Activated naive CD4-positive, alpha-beta T cell treated with anti-CD3 and anti-CD28 coated beads, Interleukin-2, amount 50 U/mL, for 72 hours (primary cell): ENCODE measurements around the gene ADAMTS10. TPM values are rescaled to one million over a fixed set of nuclear protein-coding genes. Genes with fewer than 3 reads are reported as not detected.

Experiments used
- ATAC-seq, 2 donors: fragments of 150-1000 bp; cut with Tn5 transposase; 2 replicates each; pipeline ENCODE4 v1.10.0; 2021; ENCODE audit warnings: mild to moderate bottlenecking in 2 of 2, moderate library complexity in 2 of 2
- DNase-seq, 2 donors: peaks; one replicate each; pipeline ENCODE4 v3.0.0; 2021 to 2022; ENCODE audit warnings: low spot score in 2 of 2
- H3K27ac Mint-ChIP-seq, 2 donors: one replicate each; pipeline ENCODE4 v1.8.0; 2022; ENCODE audit warnings: mild to moderate bottlenecking in 2 of 2, mixed read lengths in 2 of 2
- H3K36me3 Mint-ChIP-seq, 2 donors: one replicate each; pipeline ENCODE4 v1.8.0; 2022; ENCODE audit warnings: mixed read lengths in 2 of 2
- H3K9me3 Mint-ChIP-seq, 2 donors: one replicate each; pipeline ENCODE4 v1.8.0; 2022; ENCODE audit warnings: mixed read lengths in 2 of 2
- total RNA-seq, 2 donors: library from RNA; stranded (reverse); gene quantifications; one replicate each; pipeline ENCODE4 v1.2.3, GENCODE V29; 2022

Gene ADAMTS10
- total RNA-seq, 2 donors from 2014 or later = 5.1 to 11.3 TPM

DNA sequence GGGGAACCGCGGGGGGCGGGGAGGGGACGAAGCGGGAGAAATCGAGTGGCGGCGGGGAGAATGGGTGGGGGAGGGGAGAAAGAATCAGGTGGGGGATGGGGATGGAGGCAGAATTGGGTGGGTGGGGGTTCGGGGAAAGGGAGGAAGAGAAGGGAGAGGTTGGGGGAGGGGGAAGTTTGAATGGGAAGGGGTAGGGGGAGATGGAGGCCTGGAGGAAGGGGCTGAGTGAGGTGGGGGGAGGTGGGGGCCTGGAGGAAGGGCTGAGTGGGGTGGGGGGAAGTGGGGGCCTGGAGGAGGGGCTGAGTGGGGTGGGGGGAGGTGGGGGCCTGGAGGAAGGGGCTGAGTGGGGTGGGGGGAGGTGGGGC lies 403 bp upstream of the ADAMTS10 start:
- DNase-seq = no peak
- Mint-ChIP-seq H3K27ac (no peak overlapping the region), H3K36me3 (peaks cover 7 to 22% of the 10 kb centered on the region in 2 donors), H3K9me3 (no peaks in the 10 kb centered on the region)
- no peak for ATAC-seq

DNA sequence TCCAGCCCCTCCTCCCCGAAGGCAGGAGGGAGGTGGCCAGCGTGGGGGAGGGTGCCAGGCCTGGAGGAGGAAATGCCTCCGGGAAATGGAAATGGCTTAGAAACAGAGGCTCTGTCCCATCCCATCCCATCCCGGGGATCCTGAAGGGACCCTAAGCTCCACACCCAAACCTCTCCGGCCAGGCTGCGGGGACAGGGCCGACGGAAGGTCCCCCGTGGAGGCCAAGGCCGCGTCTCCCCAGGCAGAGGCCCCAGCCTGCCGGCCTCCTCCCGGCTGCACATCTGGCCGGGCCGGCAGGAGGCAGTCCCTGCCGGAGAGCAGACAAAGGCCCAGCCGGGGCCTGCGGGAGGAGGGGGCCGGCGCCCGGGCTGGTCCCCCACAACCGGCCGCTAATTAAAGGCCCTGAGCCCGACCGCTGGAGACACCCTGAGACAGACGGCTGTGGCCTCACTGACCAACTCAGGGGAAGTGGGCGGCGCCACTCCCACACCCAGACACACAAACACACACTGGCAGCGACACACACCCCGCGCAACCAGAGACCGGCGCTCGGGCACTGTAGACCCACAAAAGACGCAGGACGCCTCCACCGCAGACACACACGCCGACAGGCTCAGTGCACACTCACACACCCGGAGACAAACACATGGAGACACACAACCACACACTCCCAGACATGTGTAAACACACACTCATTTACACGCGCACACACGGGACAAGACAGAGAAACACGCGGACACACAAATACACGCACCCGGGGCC lies 1.1 kb downstream of the ADAMTS10 start:
- H3K9me3 Mint-ChIP-seq = no peaks in the 10 kb centered on the region
- ATAC-seq (peak; percentile 56 to 66), DNase-seq (peak in 1 of 2 donors; percentile 30)
- peaks cover 12 to 36% of the 10 kb centered on the region in 2 donors for H3K36me3 Mint-ChIP-seq
- peak overlapping the region; percentile 66 to 67 for H3K27ac Mint-ChIP-seq

DNA sequence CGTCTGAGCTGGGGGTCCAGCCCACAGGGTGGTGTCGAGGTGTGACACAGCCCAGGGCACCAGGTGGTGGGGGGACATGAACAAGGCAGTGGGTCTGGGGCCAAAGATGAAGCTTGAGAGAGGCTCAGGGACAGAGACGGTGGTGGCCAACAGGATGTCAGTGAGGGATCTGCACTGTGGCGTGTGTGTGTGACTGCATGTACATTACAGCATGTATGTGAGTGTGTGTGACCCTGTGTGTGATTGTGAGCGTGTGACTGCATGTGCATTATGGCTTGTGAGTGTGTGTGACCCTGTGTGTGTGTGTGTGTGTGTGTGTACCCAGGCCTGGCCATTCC lies 1.6 kb downstream of the ADAMTS10 start:
- no peak for DNase-seq
- no peak for ATAC-seq
- H3K36me3 Mint-ChIP-seq = peaks cover 12 to 37% of the 10 kb centered on the region in 2 donors
- H3K9me3 Mint-ChIP-seq = no peaks in the 10 kb centered on the region
- peak overlapping the region in 1 of 2 donors; percentile 1 for H3K27ac Mint-ChIP-seq

DNA sequence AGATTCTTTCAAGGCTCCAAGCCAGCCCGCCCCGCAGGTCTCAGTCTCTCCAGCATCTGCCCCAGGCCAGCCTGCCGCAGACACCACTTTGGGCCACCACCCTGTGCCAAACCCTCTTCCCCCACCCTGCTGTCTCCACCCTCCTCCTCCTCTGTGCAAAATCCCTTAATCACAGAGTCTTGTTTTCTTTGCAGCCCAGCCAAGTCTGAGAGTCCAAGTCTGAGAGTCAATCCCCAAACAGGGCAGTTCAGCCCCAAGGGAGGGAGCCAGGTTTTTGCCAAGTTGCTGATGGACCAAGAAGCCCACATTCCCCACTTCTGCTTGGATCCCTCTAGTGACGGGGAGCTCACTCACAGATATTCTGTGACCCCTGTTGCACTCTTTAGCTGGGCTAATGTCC lies 3.1 kb downstream of the ADAMTS10 start:
- Mint-ChIP-seq H3K36me3 (peaks cover 12 to 37% of the 10 kb centered on the region in 2 donors), H3K9me3 (no peaks in the 10 kb centered on the region), H3K27ac (no peak overlapping the region)
- no peak for DNase-seq
- no peak for ATAC-seq

DNA sequence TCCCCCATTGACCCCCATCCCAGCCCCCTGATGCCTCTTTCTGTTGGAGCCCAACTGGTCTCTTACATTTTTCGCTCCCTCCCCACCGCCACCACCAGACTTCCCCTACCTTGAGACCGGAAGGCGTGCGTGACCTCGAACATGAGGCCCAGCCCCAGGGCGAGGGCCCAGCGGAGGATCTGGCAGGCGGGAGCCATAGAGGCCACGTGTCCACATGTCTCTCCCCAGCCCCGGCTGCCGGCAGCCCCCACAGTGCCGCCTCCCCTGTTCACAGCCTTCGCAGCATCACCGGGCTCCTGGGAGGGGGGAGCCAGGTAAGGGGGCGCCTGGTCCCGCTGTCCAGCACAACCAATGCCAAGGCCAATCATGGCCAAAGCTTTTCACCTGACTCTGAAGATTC lies 5.0 kb downstream of the ADAMTS10 start:
- no peak for DNase-seq
- no peak for ATAC-seq
- no peaks in the 10 kb centered on the region for H3K9me3 Mint-ChIP-seq
- H3K36me3 Mint-ChIP-seq = peaks cover 17 to 37% of the 10 kb centered on the region in 2 donors
- no peak overlapping the region for H3K27ac Mint-ChIP-seq

DNA sequence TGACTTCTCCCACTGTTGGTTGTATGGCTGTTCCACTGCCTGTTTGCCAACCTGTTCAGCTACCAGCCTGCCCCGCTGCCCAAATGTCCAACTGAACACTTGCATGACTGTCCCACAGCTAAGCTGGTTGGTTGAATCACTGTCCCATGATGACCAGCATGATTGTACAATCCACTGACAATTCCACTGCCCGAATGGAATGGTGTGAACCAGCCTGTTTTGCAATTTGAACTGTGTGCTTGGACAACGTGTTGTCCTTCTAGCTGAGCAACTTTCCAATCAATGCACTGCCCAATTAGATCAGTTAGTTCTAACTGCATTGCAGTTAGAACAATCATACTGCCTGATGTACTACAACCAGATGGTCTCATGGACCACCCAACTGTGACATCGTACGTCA lies 8.7 kb downstream of the ADAMTS10 start:
- Mint-ChIP-seq H3K36me3 (peaks cover 10 to 21% of the 10 kb centered on the region in 2 donors), H3K9me3 (no peaks in the 10 kb centered on the region), H3K27ac (no peak overlapping the region)
- DNase-seq = no peak
- ATAC-seq = no peak

DNA sequence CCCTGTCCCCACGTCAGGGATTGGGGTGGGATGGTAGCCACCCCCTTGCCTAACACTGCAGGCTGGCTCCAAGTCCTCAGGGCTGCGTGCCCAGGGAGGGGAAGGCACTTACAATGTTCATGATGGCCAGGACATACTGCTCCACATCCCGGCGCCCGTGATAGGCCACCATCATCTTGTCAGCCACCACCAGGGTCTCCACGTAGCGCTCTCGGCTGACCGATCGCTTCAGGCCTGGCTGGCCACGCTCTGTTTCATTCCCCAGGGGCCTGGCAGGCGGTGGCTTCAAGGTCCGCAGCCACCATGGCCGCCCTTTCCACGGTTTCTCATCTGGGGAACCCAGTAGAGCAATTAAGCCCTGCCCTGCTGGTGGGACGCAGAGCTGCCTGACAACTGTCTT lies 9.7 kb downstream of the ADAMTS10 start:
- Mint-ChIP-seq H3K36me3 (peaks cover 10 to 19% of the 10 kb centered on the region in 2 donors), H3K9me3 (no peaks in the 10 kb centered on the region), H3K27ac (peak overlapping the region in 1 of 2 donors; percentile 74)
- no peak for ATAC-seq
- DNase-seq = no peak

DNA sequence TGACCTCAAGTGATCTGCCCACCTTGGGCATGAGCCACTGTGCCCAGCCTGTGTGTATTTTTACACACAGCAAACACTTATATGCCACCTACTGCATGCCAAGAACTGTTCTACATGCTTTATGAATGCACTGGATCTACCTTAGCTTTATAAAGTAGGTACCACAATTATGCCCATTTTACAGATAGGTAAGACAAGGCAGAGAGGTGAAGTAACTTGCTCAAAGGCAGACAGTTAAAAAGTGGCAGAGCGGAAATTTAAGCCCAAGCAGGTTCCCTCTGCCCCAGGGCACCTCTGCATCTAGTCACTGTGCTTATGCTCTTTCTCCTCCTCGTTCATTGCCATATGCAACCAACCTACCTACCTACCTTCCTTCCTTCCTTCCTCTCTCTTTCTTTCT lies 10.5 kb downstream of the ADAMTS10 start:
- no peak for ATAC-seq
- Mint-ChIP-seq H3K9me3 (no peaks in the 10 kb centered on the region), H3K36me3 (peaks cover 10 to 11% of the 10 kb centered on the region in 2 donors), H3K27ac (no peak overlapping the region)
- no peak for DNase-seq

DNA sequence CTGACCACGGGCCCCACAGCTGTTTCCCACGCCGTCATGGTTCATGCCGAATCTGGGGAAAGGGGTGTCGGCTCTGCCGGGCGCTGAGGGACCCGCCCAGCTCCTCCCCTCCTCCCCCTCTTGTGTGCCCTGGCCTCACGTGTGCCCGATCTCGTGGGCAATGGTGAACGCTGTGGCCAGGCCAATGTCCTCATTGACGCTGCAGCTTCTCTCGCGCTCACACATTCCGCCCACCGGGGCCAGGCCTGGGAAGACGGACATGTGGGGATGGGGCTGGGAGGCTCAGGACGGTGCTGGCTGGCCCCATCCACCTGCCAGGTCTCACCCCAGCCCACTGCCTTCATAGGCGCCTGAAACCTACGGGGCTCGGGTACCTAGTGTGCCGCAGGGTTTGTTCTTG lies 14.3 kb downstream of the ADAMTS10 start:
- DNase-seq (no peak), ATAC-seq (no peak)
- peaks cover 0 to 34% of the 10 kb centered on the region in 2 donors for H3K36me3 Mint-ChIP-seq
- H3K9me3 Mint-ChIP-seq = peaks cover 3 to 18% of the 10 kb centered on the region in 2 donors
- no peak overlapping the region for H3K27ac Mint-ChIP-seq

DNA sequence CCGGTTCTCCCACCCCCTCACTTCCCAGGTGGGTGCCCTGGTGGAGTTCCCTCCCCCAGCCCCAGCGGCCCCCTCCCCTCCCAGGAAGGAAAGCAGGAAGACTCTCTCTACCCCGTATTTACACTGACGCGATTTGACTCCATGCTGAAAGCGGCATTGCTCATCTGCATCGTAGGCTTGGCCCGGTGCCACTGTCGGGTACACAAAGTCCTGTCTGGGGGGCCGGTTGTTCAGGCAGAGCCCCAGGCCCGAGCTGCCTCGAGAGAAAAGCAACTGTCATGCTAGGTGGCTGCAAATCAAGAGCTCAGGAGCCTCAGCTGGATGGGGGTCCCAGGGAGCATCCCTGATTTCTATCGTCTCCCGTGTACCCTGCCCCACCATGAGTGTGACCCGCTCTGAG lies 14.9 kb downstream of the ADAMTS10 start:
- H3K27ac Mint-ChIP-seq = no peak overlapping the region
- ATAC-seq = no peak
- peaks cover 0 to 34% of the 10 kb centered on the region in 2 donors for H3K36me3 Mint-ChIP-seq
- peaks cover 3 to 18% of the 10 kb centered on the region in 2 donors for H3K9me3 Mint-ChIP-seq
- DNase-seq = no peak

DNA sequence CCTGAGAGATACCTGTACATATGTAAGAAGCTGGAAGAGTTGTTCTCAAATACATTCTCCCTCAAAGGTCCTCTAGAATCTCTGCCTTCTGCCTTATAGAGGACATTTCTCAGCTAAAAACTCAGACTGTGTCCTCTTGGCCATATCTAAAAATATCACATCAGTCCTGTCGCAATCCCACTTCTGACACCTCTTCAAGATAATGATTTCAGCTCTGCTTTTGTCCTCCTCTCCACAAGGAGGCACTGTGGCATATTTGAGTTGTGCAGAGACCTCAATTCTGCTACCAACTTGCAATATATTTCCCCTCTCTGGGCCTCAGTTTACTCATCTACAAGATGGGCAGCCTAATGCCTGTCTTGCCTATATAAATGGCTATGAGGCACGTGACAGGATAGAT lies 16.6 kb downstream of the ADAMTS10 start:
- ATAC-seq = no peak
- Mint-ChIP-seq H3K9me3 (peaks cover 3 to 18% of the 10 kb centered on the region in 2 donors), H3K27ac (no peak overlapping the region), H3K36me3 (peaks cover 0 to 34% of the 10 kb centered on the region in 2 donors)
- no peak for DNase-seq

DNA sequence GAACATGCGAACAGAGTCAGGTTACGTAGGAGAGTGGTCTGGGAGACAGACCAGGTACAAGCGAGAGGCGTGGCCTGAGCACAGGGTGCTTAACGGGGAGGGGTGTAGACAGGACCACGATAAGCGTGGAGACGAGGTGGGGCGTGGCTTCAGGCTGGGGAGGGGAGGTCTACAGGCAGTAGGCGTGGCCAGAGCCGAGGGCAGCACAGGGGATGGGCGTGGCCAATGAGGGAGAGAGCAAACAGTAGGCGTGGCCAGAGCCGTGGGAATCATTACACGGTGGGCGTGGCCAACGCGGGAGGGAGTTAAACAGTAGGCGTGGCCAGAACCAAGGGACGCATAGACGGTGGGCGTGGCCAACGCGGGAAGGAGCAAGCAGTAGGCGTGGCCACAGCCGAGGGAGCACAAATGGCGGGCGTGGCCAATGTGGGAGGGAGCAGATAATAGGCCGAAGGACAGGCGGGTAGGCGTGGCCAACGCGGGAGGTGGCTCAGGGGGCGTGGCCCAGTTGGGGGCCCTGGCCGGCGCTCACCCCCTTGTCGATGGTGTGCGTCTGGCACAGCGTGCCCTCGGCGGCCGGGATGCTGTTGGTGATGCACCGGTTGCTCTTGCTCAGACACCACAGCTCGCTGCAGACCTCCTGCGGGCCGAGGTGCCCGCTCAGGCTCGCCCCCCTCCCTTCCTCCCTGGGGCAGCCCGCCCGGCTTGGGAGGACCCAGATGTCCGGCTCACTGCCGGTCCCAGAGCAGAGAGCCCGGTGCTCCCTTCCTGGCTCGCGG lies 18.1 kb downstream of the ADAMTS10 start:
- H3K36me3 Mint-ChIP-seq = peaks cover 0 to 34% of the 10 kb centered on the region in 2 donors
- peak overlapping the region; percentile 15 to 52 for H3K27ac Mint-ChIP-seq
- peaks cover 3 to 18% of the 10 kb centered on the region in 2 donors for H3K9me3 Mint-ChIP-seq
- ATAC-seq (peak; percentile 83 to 90), DNase-seq (peak; percentile 90)

DNA sequence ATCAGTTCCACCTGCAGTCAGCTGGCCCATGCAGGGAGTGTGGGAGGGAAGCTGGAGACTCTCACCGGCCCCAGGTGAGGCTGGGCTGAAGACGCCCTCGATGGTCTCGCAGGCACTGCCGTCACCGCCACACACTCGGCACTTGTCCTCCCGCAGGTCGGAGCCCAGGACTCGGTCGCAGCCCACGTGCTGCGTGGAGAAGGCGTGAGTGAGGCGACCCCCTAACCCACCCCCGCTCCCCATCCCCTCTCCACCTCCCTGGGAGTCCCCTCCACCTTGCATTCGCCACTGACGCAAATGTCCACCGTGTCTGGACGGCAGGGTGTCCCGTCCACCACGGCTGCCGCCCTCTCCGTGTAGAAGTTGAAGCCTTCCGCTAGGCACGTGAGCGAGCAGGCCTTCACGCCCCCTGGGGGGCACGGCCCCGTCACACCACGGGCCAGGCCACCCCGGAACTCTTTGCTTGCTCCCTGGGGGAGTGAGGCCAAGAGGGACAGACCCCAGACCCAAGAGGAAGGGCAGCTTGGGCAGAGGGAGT lies 21.3 kb downstream of the ADAMTS10 start:
- peaks cover 0 to 22% of the 10 kb centered on the region in 2 donors for H3K36me3 Mint-ChIP-seq
- no peak for ATAC-seq
- peaks cover 3 to 14% of the 10 kb centered on the region in 2 donors for H3K9me3 Mint-ChIP-seq
- H3K27ac Mint-ChIP-seq = no peak overlapping the region
- DNase-seq = no peak

DNA sequence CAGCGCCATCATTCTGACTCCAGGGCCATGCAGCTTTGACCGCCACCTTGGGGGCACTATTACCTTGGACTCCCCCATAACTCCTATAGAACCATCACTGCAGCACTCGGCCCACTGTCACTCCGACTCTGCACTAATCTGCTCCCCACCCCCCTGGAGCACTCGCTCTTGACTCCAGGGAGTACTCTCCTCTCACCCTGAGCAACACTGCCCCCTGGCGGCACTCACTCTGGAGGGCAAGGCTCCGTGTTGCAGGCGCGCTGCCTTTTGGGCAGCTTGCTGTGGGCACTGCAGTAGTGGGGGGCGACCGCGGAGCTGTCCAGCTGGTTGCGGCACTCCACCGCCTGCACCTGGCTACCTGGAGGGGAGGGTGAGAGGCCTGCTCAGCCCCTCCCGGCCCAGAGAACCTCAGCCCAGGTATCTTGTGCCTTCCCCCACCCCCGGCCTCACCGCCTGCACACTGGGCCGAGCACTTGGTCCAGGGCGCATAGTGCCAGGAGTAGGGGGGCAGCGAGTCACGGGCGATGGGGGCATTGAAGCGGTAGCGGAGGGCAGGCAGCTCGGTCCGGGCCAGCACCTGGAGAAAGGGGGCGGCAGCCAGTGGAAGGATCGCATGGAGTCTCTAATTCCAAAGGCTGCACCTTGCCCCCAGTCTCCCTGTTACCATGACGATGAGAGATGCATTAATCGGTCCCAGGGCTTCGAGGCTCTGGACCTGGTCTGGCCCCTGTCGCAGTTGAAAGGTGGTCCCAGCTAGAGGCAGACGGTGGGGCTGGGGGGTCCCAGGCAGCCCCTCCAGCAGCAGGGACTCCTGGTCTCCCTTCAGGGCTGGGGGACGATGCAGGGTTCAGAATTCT lies 24.4 kb downstream of the ADAMTS10 start:
- H3K36me3 Mint-ChIP-seq = no peaks in the 10 kb centered on the region
- no peak overlapping the region for H3K27ac Mint-ChIP-seq
- peak in 1 of 2 donors; percentile 60 for DNase-seq
- peak; percentile 36 to 48 for ATAC-seq
- no peaks in the 10 kb centered on the region for H3K9me3 Mint-ChIP-seq

DNA sequence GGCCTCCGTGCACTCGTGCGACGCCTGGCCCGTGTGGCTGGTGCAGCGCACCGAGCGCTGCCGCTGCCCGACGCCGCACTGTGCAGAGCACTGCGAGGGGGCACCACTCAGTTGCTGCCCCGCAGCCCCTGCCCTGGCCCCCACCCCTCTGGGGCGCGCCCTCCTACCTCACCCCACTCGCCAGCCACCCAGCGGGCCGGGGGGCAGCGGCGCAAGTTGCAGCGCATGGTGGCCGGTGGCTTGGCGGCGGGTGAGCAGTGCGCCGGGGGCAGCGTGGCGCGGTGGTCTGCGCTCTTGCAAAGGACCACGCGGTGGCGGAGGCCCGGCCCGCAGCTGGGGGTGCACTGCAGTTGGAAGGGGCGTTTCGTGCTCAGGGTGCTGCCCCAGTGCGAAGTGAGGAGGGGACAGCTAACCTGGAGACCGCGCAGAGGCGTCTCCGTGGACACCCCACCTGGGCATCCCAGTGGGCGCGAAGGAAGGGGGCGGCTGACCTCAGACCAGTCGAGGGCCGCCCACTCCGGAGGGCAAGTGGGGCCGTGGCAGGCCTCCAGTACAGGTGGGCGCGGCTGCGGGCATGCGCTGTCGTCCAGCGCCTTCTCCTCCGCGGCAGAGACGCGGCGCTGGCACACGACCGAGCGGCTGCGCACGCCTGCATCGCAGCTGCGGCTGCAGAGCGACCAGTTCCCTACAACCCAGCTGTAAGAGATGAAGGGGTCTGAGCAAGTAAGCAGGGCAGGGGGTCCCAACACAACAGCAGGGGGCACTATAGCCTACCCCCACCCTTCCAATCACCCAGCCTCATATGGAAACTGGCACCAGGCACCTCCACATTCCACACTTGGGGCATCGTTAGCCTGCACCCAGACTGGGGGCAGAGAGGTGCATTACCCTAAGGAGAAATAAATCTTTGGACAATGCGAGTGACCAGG lies 25.3 kb downstream of the ADAMTS10 start:
- ATAC-seq (no peak), DNase-seq (no peak)
- H3K36me3 Mint-ChIP-seq = no peaks in the 10 kb centered on the region
- no peak overlapping the region for H3K27ac Mint-ChIP-seq
- no peaks in the 10 kb centered on the region for H3K9me3 Mint-ChIP-seq
